G401 (cell line): ENCODE data around the gene PLCB3. TPM values are rescaled to one million over a fixed set of nuclear protein-coding genes. Genes with fewer than 3 reads are reported as not detected.

ENCODE experiments used
- DNase-seq: peaks from one replicate; pipeline ENCODE4 v3.0.0-alpha.2; 2015; ENCODE audit warnings: low spot score
- in situ Hi-C: cut with HindIII; loops from 2 replicates; pipeline ENCODE4 v1.10.0; 2016; ENCODE audit warnings: low sequenced_read_pairs, mixed read lengths
- total RNA-seq: library from RNA; depleted of rRNA; stranded (reverse); fragments of >200 nt; shearing (Covaris generic); gene quantifications from 2 replicates; pipeline ENCODE4 v1.2.3, GENCODE V29; 2014

PLCB3 gene
- total RNA-seq, 1 experiment from 2014 or later = 62.7 TPM

DNA sequence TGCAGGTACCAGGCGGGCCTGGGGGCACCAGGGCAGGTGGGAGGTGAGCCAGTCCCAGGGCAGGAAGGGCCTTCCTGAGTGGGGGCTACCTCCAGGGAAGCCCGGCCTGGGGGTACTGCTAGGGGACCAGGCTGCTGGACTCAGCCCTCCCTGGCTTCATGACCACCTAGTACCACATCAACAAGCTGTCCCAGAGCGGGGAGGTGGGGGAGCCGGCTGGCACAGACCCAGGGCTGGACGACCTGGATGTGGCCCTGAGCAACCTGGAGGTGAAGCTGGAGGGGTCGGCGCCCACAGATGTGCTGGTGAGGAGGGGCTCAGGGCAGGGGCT lies 32.0 kb upstream of the PLCB3 start:
- no peak for DNase-seq
- in situ Hi-C loops = no loop called here

DNA sequence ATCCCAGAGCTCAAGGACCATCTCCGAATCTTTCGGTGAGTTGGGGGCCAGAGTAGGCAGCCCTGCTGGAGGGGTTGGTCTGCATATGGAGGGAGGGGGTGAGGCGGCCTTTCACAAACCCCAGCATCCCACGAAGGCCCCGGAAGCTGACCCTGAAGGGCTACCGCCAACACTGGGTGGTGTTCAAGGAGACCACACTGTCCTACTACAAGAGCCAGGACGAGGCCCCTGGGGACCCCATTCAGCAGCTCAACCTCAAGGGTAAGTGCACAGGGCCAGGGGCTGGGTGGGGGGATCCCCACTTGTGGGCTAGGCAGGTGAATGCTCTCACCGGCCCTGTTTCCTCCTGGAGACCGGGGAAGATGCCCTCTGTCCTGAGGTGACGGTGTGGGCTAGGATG lies 31.6 kb upstream of the PLCB3 start:
- DNase-seq = no peak
- in situ Hi-C loops = no loop called here

DNA sequence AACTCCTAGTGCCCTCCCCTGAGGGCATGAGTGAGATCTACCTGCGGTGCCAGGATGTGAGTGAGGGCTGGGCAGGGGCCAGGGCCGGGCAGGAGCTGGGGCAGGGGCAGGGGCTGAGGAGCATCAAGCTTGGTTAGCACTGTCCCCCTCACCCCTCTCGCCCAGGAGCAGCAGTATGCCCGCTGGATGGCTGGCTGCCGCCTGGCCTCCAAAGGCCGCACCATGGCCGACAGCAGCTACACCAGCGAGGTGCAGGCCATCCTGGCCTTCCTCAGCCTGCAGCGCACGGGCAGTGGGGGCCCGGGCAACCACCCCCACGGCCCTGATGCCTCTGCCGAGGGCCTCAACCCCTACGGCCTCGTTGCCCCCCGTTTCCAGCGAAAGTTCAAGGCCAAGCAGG lies 31.1 kb upstream of the PLCB3 start:
- in situ Hi-C loops = no loop called here
- DNase-seq = no peak

DNA sequence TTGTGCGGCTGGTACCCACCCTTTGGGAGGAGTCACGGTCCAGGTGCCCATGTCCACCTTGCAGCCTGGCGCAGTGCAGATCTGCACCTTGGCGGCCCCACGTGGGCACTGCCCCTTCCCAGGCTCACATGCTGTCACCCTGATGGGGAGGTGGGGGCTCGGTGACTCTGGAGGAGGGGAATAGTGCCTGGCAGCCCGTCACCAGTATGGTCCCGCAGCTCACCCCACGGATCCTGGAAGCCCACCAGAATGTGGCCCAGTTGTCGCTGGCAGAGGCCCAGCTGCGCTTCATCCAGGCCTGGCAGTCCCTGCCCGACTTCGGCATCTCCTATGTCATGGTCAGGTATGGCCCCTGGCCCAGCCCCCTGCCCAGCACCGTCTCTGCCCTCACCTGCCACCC lies 30.5 kb upstream of the PLCB3 start:
- in situ Hi-C loops = no loop called here
- no peak for DNase-seq

DNA sequence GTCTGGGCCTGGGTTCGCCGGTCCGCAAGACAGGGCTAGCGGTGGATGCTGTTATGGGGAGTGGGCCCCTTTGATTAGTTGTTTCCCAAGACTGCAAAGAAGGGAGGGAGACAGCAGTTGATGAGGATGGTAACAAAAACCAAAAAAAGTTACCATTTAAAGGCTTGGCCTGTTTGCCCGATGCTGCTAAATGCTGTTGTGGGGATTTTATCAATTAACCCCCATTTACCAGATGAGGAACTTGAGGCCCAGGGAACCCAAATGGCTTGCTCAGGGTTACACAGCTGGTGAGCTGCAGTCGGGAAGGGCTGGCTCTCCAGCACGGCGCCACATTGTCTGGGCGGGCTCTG lies 28.7 kb upstream of the PLCB3 start:
- in situ Hi-C loops = no loop called here

DNA sequence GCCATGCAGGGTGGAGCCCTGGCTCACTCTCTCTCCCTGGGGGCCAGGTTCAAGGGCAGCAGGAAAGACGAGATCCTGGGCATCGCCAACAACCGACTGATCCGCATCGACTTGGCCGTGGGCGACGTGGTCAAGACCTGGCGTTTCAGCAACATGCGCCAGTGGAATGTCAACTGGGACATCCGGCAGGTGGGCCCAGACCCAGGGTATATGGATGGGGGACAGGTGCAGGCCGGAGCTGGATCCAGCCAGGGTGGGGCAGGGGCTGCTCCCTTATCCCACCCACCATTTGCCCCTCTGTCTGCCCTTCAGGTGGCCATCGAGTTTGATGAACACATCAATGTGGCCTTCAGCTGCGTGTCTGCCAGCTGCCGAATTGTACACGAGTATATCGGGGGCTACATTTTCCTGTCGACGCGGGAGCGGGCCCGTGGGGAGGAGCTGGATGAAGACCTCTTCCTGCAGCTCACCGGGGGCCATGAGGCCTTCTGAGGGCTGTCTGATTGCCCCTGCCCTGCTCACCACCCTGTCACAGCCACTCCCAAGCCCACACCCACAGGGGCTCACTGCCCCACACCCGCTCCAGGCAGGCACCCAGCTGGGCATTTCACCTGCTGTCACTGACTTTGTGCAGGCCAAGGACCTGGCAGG lies 28.2 kb upstream of the PLCB3 start:
- in situ Hi-C loops = no loop called here
- DNase-seq = no peak

More for the DNA sequence above, 28.7 kb upstream of the PLCB3 start:
- DNase-seq = no peak

DNA sequence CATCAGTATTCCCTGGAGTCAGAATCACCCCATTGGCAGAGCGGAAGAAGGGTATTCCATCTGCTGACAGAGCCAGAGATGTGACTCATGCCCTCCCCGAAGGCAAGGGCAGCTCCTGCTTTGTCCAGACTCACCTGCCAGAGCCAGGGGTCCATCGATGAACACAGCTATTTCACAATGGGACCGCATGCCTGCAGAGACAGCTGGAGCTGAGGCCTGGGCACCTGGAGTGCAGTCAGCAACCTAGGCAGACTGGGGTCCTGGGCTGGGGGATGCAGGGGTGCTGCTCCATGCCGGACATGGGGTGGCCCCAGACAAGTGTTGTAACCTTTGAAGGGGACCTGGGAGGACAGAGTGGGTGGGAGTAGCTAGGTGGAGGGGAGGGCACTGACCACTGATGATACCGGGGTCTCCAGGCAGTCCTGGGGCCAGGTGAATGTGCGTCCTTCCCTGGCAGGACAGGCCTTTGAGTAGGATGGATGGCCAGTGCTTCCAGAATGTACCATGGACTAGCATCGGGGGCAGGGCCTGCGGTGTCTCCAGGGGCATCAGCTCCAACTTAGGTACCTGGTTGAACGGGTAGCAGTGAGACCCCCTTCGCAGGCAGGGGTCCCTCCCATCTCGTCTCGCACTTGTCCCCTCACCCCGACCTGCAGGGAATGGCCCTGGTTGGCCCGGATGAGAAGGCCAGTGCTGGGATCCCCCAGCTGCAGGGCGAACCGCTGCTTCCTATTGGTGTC lies 27.0 kb upstream of the PLCB3 start:
- in situ Hi-C loops = no loop called here
- no peak for DNase-seq

DNA sequence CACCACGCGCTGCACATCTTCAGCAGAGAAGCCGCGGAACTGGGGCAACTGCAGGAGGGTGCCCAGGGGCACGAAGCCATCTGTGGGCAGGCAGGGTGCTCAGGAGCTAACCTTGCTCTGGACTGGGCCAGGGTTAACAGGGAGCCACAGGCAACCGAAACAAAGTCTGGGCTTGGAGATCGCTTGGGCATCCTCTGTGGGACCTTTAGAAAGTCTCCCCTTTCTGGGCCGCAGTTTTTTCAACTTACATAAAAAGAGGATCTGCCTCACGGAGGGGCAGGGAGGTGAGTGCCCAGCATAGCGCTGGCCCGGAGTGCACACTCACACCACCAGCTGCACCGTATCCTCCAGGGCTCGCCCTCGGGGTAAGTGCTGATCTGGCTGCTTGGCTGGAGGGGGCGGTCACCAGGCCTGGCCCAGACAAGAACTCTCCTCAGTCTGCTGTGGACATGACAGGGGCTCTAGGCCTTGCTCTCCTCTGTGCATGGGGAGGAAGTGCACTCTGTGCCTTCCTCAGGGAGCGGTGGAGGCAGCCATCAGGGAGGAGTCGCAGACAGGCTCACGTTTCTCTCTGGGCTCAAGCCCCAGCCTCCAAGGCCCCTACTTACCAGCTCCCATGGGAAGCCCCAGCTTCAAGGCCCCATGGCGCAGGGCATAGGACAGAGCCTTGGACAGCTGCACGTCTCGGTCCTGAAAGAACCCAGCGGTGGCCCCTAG lies 26.3 kb upstream of the PLCB3 start:
- in situ Hi-C loops = no loop called here
- DNase-seq = no peak

DNA sequence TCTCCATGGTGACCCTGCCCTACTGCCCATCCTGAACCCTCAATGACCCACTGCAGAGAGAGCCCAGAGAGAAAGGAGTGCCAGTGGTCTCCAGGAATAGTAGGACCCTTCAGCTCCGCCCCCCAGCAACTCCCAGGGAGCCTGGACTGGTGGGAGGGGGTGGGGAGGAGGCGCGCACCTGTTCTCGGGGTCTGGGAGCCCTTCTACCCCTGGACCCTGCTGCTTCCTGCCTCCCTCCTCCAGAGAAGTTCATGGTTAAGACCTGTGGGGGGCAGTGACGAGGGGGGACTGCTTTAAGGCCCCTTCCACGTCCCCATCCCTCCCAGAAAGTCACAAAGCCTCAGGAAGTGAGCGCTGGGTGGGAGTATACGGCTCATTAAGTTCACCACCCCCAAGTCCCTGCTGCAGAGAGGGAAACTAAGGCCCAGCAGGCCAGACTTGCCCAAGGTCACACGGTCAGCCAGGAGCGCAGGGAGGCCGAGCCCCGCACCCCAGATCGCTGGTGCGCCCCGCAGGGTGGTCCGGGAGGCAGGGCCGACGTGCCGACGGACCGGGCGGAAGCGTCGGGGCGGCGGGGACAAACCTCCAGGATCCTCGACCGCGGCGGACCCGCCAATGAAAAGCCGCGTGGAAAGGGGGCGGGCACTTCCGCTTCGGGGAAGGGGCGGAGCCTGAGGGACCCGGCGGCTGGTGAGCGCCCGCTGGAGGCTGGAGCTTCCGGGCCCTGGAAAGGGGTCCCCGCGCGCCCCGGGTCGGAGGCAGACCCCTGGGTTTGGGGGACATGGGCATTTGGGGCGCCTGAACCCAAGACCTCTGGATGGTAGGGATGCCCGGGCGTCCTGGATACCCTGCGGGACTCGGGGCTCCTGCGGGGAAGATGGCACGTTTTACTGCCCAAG lies 25.5 kb upstream of the PLCB3 start, which contains the start of the genes NUDT22 and TRPT1:
TSS of gene NUDT22 (plus strand) at position 667 of the 899 bp plus-strand sequence. CDS start 379 bp downstream, outside the sequence.
TSS of gene TRPT1 (minus strand) at position 579 of the 899 bp plus-strand sequence. CDS start at position 253, 326 bp downstream.
- in situ Hi-C loops = no loop called here
- DNase-seq = peak; percentile 85

DNA sequence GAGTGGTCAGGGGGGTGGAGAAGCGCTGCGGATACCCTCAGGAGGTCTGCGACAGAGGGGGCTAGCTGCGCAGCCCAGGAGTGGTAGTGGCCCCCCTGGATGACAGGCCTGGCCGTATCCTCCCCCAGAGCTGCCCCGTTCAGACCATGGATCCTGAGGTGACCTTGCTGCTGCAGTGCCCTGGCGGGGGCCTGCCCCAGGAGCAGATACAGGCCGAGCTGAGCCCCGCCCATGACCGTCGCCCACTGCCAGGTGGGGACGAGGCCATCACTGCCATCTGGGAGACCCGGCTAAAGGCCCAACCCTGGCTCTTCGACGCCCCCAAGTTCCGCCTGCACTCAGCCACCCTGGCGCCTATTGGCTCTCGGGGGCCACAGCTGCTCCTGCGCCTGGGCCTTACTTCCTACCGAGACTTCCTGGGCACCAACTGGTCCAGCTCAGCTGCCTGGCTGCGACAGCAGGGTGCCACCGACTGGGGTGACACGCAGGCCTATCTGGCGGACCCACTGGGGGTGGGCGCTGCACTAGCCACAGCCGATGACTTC lies 24.8 kb upstream of the PLCB3 start:
- in situ Hi-C loops = no loop called here
- DNase-seq = no peak

DNA sequence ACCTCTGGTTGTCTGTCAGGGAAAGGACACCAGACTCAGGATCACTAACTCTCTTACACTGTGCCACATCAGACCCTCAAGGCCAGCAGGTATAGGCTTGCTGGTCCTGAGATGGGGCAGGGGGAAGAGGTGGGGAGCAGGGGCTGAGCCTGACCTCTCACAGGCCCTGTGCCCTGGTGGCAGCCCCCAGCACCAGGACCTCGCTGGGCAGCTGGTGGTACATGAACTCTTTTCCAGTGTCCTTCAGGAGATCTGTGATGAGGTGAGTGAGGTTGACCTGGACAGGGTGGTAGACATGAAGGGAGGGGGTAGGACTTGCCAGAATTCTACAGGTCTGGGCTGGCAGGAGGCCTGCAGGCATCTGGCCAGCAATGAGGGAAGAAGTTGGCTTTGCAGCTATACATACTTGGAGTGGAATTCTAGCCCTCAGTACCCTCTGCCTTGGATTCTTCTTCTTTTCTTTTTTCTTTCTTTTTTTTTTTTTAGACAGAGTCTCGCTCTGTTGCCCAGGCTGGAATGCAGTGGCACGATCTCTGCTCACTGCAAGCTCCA lies 23.8 kb upstream of the PLCB3 start:
- in situ Hi-C loops = no loop called here
- no peak for DNase-seq

DNA sequence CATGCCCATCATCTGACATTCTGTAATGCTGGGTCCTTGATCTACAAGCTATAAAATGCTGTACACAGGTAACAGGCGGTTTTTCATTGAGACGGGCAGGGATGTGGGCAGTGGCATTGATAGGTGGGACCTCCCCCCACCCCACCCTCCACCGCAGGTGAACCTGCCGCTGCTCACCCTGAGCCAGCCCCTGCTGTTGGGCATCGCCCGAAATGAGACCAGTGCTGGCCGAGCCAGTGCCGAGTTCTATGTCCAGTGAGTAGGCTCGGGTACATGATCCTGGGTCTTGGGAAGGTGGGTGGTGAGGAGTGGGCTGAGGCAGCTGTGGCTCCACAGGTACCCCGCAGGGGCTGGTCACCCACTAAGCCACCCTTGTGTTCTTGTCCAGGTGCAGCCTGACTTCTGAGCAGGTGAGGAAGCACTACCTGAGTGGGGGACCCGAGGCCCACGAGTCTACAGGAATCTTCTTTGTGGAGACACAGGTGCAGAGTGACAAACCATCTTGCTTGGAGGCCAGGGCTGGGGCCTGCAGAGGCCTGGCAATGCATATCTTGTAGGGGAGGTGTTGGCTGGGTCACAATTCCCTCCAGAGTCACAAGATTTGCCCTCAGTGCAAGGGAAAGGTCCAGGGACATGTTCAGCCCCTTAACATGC lies 22.1 kb upstream of the PLCB3 start:
- in situ Hi-C loops = no loop called here
- no peak for DNase-seq

DNA sequence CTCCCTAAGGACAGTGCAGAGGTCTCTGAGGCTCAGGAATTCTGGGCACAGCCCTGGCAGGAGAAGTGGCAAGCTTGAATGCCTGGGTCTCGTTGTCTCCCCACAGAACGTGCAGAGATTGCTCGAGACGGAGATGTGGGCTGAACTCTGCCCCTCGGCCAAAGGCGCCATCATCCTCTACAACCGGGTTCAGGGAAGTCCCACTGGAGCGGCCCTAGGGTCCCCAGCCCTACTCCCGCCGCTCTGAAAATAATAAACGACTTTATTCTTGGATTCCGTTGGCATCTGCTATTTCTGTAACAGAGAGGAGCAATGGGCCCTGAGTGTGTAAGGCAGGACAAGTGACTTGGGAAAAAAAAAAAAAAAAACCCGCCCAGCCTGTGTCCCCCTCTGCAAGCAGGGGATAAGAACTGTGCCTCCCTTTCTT lies 21.6 kb upstream of the PLCB3 start:
- in situ Hi-C loops = no loop called here
- DNase-seq = no peak

DNA sequence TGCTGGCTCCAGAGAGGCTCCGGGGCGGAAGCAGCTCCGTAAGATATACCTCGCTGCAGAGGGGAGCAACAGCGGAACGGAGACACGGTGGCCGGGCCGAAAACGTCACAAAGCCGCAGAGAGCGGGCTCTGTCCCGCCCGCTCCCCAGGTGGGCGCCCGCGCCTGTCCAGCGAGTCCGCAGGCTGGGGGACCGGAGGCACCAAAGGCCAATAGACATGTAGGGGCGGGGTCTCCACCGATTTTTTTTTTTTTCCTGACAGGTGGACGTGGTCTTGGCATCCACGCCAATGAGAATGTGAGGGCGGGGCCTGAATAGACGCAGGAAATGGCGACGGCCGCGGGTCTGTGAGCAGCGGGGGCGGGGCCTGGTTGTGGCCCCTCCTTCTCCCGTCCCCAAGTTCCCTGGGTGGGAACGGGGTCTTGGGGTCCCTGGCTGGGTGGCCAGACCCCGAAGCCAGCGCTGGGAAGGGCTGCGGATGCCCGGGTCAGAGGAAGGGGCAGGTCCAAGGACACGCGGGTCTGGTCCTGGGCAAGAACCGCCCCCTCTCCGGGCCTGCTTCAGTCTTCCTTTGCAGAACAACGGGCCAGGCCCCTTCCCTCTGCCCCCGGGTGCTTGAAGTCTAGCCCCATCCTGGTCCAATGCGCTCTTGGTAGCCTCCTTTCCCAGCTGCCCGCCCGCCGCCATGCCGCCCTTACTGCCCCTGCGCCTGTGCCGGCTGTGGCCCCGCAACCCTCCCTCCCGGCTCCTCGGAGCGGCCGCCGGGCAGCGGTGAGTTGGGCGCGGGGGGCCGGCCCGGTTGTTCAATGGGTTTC lies 21.0 kb upstream of the PLCB3 start, which contains the start of gene DNAJC4:
TSS of gene DNAJC4 (plus strand) at position 378 of the 814 bp plus-strand sequence. CDS start at position 685, 307 bp downstream.
- in situ Hi-C loops = no loop called here
- peak; percentile 98 for DNase-seq

DNA sequence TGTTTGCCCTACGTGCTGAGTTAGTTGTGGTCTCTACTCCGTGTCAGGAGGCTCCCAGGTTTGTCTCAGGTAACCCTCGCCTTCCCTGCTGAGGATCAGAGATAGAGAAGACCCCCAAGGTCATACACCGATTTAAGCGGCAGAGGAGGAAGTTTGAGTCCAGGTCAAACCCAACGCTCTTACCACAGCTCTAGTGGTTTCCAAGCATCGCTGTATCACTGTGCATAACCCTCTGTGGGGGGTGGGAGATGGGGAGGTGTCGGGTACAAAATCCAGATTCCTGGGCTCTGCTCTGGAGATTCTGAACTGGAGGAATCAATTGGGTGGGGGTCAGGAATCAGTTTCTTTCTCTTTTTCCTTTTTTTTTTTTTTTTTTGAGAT lies 20.4 kb upstream of the PLCB3 start:
- in situ Hi-C loops = no loop called here

DNA sequence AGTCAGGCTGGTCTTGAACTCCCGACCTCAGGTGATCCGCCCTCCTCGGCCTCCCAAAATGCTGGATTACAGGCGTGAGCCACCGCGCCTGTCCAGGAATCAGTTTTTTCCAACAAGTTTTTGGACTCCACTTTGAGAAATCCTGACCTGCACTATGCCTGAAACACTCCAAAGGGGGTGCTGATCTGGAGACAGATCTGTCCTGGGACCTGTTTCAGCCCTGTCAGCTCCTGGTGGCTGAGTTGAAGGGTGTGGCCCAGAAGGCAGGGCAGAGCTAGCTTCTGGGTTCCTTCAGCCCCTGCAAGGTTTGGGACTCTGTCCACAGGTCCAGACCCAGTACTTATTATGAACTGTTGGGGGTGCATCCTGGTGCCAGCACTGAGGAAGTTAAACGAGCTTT lies 19.8 kb upstream of the PLCB3 start:
- in situ Hi-C loops = no loop called here
- DNase-seq = no peak

More for the DNA sequence above, 20.4 kb upstream of the PLCB3 start:
- no peak for DNase-seq

DNA sequence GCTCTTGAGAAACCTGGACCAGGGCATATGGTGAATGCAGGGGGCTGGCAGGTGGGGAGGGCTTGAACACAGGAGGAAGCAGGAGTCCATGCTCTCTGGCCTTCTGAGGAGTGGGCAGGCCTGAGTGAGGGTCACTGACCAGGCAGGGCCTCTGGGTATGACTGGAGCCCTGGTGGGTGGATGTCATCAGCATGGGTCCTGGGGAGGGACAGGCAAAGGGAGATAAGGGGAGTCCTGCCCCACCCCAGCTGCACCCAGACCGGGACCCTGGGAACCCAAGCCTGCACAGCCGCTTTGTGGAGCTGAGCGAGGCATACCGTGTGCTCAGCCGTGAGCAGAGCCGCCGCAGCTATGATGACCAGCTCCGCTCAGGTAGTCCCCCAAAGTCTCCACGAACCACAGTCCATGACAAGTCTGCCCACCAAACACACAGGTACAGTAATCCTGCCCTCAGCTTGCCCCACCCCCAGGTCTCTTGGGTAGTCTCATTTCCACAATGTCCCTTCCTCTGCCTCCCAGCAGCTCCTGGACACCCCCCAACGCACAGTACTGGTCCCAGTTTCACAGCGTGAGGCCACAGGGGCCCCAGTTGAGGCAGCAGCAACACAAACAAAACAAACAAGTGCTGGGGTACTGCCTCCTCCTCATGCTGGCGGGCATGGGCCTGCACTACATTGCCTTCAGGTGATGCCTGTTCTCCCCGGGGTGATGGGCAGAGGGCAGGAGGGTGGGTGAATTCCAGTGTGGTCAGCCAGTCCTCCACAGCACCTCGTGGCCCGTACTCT lies 19.0 kb upstream of the PLCB3 start:
- in situ Hi-C loops = no loop called here

More for the DNA sequence above, 19.0 kb upstream of the PLCB3 start:
- DNase-seq = no peak
